HCT116 (cell line): ENCODE measurements around the gene GABRR3. TPM values are rescaled to one million over a fixed set of nuclear protein-coding genes. Genes with fewer than 3 reads are reported as not detected.
A peak's percentile ranks its signal among the peaks of the same experiment; 100 is the strongest.

ENCODE experiments used
- ATAC-seq: fragments of 200-7000 bp; cut with Tn5 transposase; 2 replicates; pipeline ENCODE4 v1.9.1; 2020; ENCODE audit warnings: mild to moderate bottlenecking, moderate library complexity
- BruUV-seq: library from RNA; stranded (reverse); fragments of 400-500 nt; replicated peaks from 2 replicates; lab custom pipeline; 2021; lab: Mats Ljungman, UMichigan
- CTCF ChIA-PET: fragments of 300-600 bp; sonication (Branson Sonifier 250); formaldehyde crosslinking; loops from one replicate; lab custom pipeline; 2021; ENCODE audit warnings: antibody characterized with exemption; lab: Charles Lee
- POLR2A ChIA-PET: fragments of 300-600, 350-600 bp; sonication (Branson Sonifier 250); formaldehyde crosslinking; loops from one replicate; lab custom pipeline; 2021; ENCODE audit warnings: antibody characterized with exemption; lab: Charles Lee
- RAD21 ChIA-PET, 2 experiments: fragments of 300-600 bp; sonication (Branson Sonifier 250); formaldehyde crosslinking; loops; one replicate each; lab custom pipeline; 2023; ENCODE audit warnings: low total read pairs in 2 of 2; ENCODE audit not compliant: uncharacterized antibody in 2 of 2, unreplicated experiment in 2 of 2, low non-redundant PET in 1 of 2; lab: Charles Lee
- DNase-seq: peaks from one replicate; pipeline ENCODE4 v3.0.0-alpha.2; 2010; ENCODE audit warnings: low read depth, low spot score
- H2AFZ ChIP-seq: fragments of 200-600 bp; shearing (Covaris generic), sonication (generic); 2 replicates; pipeline ENCODE4 v1.6.1; 2017; ENCODE audit warnings: low read depth, mixed run types, mixed read lengths, antibody characterized with exemption, low read length; ENCODE audit not compliant: poor library complexity, severe bottlenecking
- H3K27ac ChIP-seq: 2 replicates; pipeline ENCODE4 v1.5.1; 2012; ENCODE audit warnings: low read depth, low read length
- H3K27me3 ChIP-seq: fragments of 200-600 bp; sonication (generic); 2 replicates; pipeline ENCODE4 v1.6.1; 2016; ENCODE audit warnings: mixed run types, low read length, mixed read lengths; ENCODE audit not compliant: insufficient read depth
- H3K36me3 ChIP-seq, 2 experiments: fragments of 200-500 bp in 1 of 2; fragments of 200-600 bp in 1 of 2; sonication (Bioruptor generic) in 1 of 2; sonication (generic) in 1 of 2; 2 replicates each; pipeline versions ENCODE4 v1.5.1 to v1.6.1; 2014 to 2016; ENCODE audit warnings: low read length in 2 of 2, inconsistent platforms in 1 of 2, mixed read lengths in 1 of 2, mixed run types in 1 of 2; ENCODE audit not compliant: insufficient read depth in 2 of 2, control insufficient read depth in 1 of 2
- H3K4me1 ChIP-seq, 2 experiments: fragments of 200-600 bp in 1 of 2; sonication (generic) in 1 of 2; 2 replicates each; pipeline versions ENCODE4 v1.5.1 to v1.6.1; 2012 to 2017; ENCODE audit warnings: low read length in 2 of 2, inconsistent platforms in 1 of 2, mild to moderate bottlenecking in 1 of 2, mixed read lengths in 1 of 2, mixed run types in 1 of 2, moderate library complexity in 1 of 2; ENCODE audit not compliant: insufficient read depth in 2 of 2, control insufficient read depth in 1 of 2
- H3K4me2 ChIP-seq: fragments of 200-600 bp; sonication (generic); 2 replicates; pipeline ENCODE4 v1.6.1; 2017; ENCODE audit warnings: mixed run types, low read length, mixed read lengths
- H3K4me3 ChIP-seq, 2 experiments: fragments of 200-600 bp in 1 of 2; sonication (generic) in 1 of 2; replicated peaks in 1 of 2; 2 replicates each; pipeline ENCODE4 v1.5.1; 2011 to 2016; ENCODE audit warnings: low read length in 2 of 2, control low read depth in 1 of 2, low read depth in 1 of 2, mild to moderate bottlenecking in 1 of 2, mixed read lengths in 1 of 2, mixed run types in 1 of 2
- H3K79me2 ChIP-seq: fragments of 200-600 bp; sonication (generic); 2 replicates; pipeline ENCODE4 v1.6.1; 2017; ENCODE audit warnings: mild to moderate bottlenecking, mixed run types, low read length, moderate library complexity, mixed read lengths; ENCODE audit not compliant: insufficient read depth
- H3K9ac ChIP-seq: fragments of 200-600 bp; sonication (generic); 2 replicates; pipeline ENCODE4 v1.6.1; 2016; ENCODE audit warnings: low read length, mixed read lengths
- H3K9me2 ChIP-seq: fragments of 200-600 bp; sonication (generic), shearing (Covaris generic); 2 replicates; pipeline ENCODE4 v1.6.1; 2017; ENCODE audit warnings: mixed run types, mild to moderate bottlenecking, moderate library complexity; ENCODE audit not compliant: insufficient read depth
- H3K9me3 ChIP-seq, 2 experiments: fragments of 200-500 bp in 1 of 2; fragments of 200-600 bp in 1 of 2; sonication (Bioruptor generic) in 1 of 2; sonication (generic) in 1 of 2; 2 replicates each; pipeline ENCODE4 v1.6.1; 2014 to 2017; ENCODE audit warnings: low read length in 2 of 2, mixed read lengths in 2 of 2, inconsistent platforms in 1 of 2, low read depth in 1 of 2, mild to moderate bottlenecking in 1 of 2, mixed run types in 1 of 2, moderate library complexity in 1 of 2; ENCODE audit not compliant: control insufficient read depth in 1 of 2, insufficient read depth in 1 of 2
- H4K20me1 ChIP-seq: fragments of 200-600 bp; sonication (generic), shearing (Covaris generic); 2 replicates; pipeline ENCODE4 v1.6.1; 2017; ENCODE audit warnings: mixed run types, mild to moderate bottlenecking, moderate library complexity; ENCODE audit not compliant: insufficient read depth
- CBX3 ChIP-seq: IDR thresholded peaks from 2 replicates; pipeline ENCODE4 v1.6.1; 2012; ENCODE audit warnings: low read depth
- EGR1 ChIP-seq: IDR thresholded peaks from 2 replicates; pipeline ENCODE4 v1.6.1; 2012; ENCODE audit warnings: low read depth
- FOSL1 ChIP-seq: IDR thresholded peaks from 2 replicates; pipeline ENCODE4 v1.6.1; 2012; ENCODE audit warnings: low read depth
- JUND ChIP-seq: IDR thresholded peaks from 2 replicates; pipeline ENCODE4 v1.6.1; 2012
- MAX ChIP-seq: IDR thresholded peaks from 2 replicates; pipeline ENCODE4 v1.6.1; 2012
- POLR2A ChIP-seq: IDR thresholded peaks from 2 replicates; pipeline ENCODE4 v1.7.0; 2011; ENCODE audit warnings: borderline replicate concordance; ENCODE audit not compliant: insufficient read depth, insufficient read length; ENCODE audit errors: extremely low read depth
- POLR2AphosphoS5 ChIP-seq: IDR thresholded peaks from 2 replicates; pipeline ENCODE4 v1.6.1; 2011; ENCODE audit warnings: mild to moderate bottlenecking, low read depth, low read length, moderate library complexity
- RAD21 ChIP-seq: IDR thresholded peaks from 2 replicates; pipeline ENCODE4 v1.6.1; 2012; ENCODE audit warnings: low read depth, mild to moderate bottlenecking
- SP1 ChIP-seq: IDR thresholded peaks from 2 replicates; pipeline ENCODE4 v1.6.1; 2012; ENCODE audit warnings: low read depth
- SRF ChIP-seq: IDR thresholded peaks from 2 replicates; pipeline ENCODE4 v1.6.1; 2012; ENCODE audit warnings: low read depth
- TCF7L2 ChIP-seq: IDR thresholded peaks from 2 replicates; pipeline ENCODE4 v1.7.0; 2011; ENCODE audit warnings: borderline replicate concordance, inconsistent platforms; ENCODE audit not compliant: insufficient read depth, insufficient read length; ENCODE audit errors: extremely low read depth
- YY1 ChIP-seq: IDR thresholded peaks from 2 replicates; pipeline ENCODE4 v1.6.1; 2011; ENCODE audit warnings: low read length, low read depth, moderate library complexity, mild to moderate bottlenecking; ENCODE audit not compliant: insufficient replicate concordance; ENCODE audit errors: extremely low read depth
- ZFX ChIP-seq: fragments of 450-650 bp; IDR thresholded peaks from 2 replicates; pipeline ENCODE4 v1.6.1; 2017
- intact Hi-C: fragments of 100-400 bp; cut with micrococcal nuclease; formaldehyde crosslinking; loops from 2 replicates; pipeline ENCODE4 v1.10.0; 2022
- total RNA-seq: library from RNA; stranded (reverse); gene quantifications from one replicate; pipeline ENCODE4 v1.2.1, GENCODE V29; 2021; ENCODE audit not compliant: unreplicated experiment
- TF ChIP-seq, protein P1 (sequence below): IDR thresholded peaks from 2 replicates; pipeline ENCODE4 v1.6.1; 2011; ENCODE audit warnings: mild to moderate bottlenecking, low read length, moderate library complexity; ENCODE audit not compliant: insufficient replicate concordance; ENCODE audit errors: extremely low read depth
- TF ChIP-seq, protein P2 (sequence below): IDR thresholded peaks from 2 replicates; pipeline ENCODE4 v1.6.1; 2012
- TF ChIP-seq, protein P3 (sequence below): IDR thresholded peaks from 2 replicates; pipeline ENCODE4 v1.6.1; 2012; ENCODE audit warnings: low read depth

Gene GABRR3
- total RNA-seq, 1 experiment from 2014 or later, result not detected

DNA sequence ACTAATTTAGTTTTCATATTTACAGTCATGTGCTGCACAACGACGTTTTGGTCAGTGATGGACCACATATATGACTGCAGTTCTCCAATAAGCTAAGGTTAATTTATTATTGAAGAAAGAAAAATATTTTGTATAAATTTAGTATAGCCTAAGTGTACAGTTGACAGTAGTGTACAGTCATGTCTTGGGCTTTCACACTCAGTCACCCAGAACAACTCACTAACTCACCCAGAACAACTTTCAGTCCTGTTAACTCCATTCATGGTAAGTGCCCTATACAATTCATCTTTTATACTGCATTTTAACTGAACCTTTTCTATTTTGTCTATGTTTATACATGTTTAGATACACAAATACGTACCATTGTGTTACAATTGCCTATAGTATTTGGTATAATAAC, 3.8 kb upstream of the GABRR3 start:
- ATAC-seq (peak; percentile 38), DNase-seq (no peak)
- ChIA-PET CTCF (interaction anchor here (1.4 to 4.5 kb wide), 6 partner anchors 9 to 774 kb away, joined by 3 to 43 read pairs (median 6); no protein-coding TSS in a partner anchor), RAD21 (interaction anchor here (1.5 to 1.6 kb wide), 2 partner anchors 146 to 291 kb away, joined by 5 read pairs; no protein-coding TSS in a partner anchor), POLR2A (no interaction called here)
- Histone ChIP-seq H3K27me3 (no peaks in the 10 kb centered on the region), H4K20me1 (no peaks in the 10 kb centered on the region), H3K4me1 (peaks cover 0 to 8% of the 10 kb centered on the region in 2 experiments; a peak in 2 of 4 replicates), H3K4me2 (peak overlapping the region; percentile 80), H3K9me2 (no peaks in the 10 kb centered on the region; the same call in 1 of the 2 replicates), H3K9ac (no peak overlapping the region), H3K36me3 (no peaks in the 10 kb centered on the region), H3K27ac (no peak overlapping the region), H3K79me2 (no peaks in the 10 kb centered on the region), H2AFZ (peak overlapping the region; percentile 98), H3K4me3 (peak overlapping the region; percentile 10 to 49; a peak in 3 of 4 replicates), H3K9me3 (no peaks in the 10 kb centered on the region)
- TF ChIP-seq, protein P1, sequence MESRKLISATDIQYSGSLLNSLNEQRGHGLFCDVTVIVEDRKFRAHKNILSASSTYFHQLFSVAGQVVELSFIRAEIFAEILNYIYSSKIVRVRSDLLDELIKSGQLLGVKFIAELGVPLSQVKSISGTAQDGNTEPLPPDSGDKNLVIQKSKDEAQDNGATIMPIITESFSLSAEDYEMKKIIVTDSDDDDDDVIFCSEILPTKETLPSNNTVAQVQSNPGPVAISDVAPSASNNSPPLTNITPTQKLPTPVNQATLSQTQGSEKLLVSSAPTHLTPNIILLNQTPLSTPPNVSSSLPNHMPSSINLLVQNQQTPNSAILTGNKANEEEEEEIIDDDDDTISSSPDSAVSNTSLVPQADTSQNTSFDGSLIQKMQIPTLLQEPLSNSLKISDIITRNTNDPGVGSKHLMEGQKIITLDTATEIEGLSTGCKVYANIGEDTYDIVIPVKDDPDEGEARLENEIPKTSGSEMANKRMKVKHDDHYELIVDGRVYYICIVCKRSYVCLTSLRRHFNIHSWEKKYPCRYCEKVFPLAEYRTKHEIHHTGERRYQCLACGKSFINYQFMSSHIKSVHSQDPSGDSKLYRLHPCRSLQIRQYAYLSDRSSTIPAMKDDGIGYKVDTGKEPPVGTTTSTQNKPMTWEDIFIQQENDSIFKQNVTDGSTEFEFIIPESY, result no peak
- TF ChIP-seq POLR2A (no peak), SRF (no peak; the same call in 1 of the 2 replicates), FOSL1 (no peak), SP1 (no peak), JUND (no peak), YY1 (no peak), EGR1 (no peak), CBX3 (no peak), TCF7L2 (no peak), MAX (no peak), ZFX (no peak), RAD21 (no peak), POLR2AphosphoS5 (no peak)
- TF ChIP-seq, protein P2, sequence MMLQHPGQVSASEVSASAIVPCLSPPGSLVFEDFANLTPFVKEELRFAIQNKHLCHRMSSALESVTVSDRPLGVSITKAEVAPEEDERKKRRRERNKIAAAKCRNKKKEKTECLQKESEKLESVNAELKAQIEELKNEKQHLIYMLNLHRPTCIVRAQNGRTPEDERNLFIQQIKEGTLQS, result no peak
- TF ChIP-seq, protein P3, sequence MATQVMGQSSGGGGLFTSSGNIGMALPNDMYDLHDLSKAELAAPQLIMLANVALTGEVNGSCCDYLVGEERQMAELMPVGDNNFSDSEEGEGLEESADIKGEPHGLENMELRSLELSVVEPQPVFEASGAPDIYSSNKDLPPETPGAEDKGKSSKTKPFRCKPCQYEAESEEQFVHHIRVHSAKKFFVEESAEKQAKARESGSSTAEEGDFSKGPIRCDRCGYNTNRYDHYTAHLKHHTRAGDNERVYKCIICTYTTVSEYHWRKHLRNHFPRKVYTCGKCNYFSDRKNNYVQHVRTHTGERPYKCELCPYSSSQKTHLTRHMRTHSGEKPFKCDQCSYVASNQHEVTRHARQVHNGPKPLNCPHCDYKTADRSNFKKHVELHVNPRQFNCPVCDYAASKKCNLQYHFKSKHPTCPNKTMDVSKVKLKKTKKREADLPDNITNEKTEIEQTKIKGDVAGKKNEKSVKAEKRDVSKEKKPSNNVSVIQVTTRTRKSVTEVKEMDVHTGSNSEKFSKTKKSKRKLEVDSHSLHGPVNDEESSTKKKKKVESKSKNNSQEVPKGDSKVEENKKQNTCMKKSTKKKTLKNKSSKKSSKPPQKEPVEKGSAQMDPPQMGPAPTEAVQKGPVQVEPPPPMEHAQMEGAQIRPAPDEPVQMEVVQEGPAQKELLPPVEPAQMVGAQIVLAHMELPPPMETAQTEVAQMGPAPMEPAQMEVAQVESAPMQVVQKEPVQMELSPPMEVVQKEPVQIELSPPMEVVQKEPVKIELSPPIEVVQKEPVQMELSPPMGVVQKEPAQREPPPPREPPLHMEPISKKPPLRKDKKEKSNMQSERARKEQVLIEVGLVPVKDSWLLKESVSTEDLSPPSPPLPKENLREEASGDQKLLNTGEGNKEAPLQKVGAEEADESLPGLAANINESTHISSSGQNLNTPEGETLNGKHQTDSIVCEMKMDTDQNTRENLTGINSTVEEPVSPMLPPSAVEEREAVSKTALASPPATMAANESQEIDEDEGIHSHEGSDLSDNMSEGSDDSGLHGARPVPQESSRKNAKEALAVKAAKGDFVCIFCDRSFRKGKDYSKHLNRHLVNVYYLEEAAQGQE, result no peak
- intact Hi-C loops, result loop anchor here (1.0 to 5.0 kb wide), 4 partner anchors 146 to 778 kb away; no protein-coding TSS in a partner anchor
- BruUV-seq, result no TSS peak
